ENCODE measurements around the gene CDSN.

- TF ChIP-seq EGR1 (IDR thresholded peaks at IDR 0.05) = no peak
- no peak for TF ChIP-seq USF1 (IDR thresholded peaks at IDR 0.05)
- no peak for TF ChIP-seq CEBPB (IDR thresholded peaks at IDR 0.05)
- TF ChIP-seq EP300 (IDR thresholded peaks at IDR 0.05; ENCODE audit: borderline replicate concordance) = no peak
- TF ChIP-seq YY1 (IDR thresholded peaks at IDR 0.05; ENCODE audit: low read depth) = no peak
- TF ChIP-seq NFIC (IDR thresholded peaks at IDR 0.05) = no peak
- TF ChIP-seq RAD21 (IDR thresholded peaks at IDR 0.05; ENCODE audit: low read depth) = no peak
- TF ChIP-seq REST (IDR thresholded peaks at IDR 0.05; ENCODE audit: low read depth) = no peak
- TF ChIP-seq FOXM1 (IDR thresholded peaks at IDR 0.05; ENCODE audit: borderline replicate concordance, low read depth) = no peak
- no peak for TF ChIP-seq TEAD4 (IDR thresholded peaks at IDR 0.05)
- no peak for TF ChIP-seq MAX (IDR thresholded peaks at IDR 0.05)
These were observed 24.2 kb upstream of the CDSN start for GRCh38 chr6:31144296-31144969.
